ENCODE results near the gene PRKACA.
A peak's percentile ranks its signal among the peaks of the same experiment; 100 is the strongest.

PRKACA gene

GRCh38 chr19:14097532-14098151 lies 19.9 kb downstream of the PRKACA start:
- TF ChIP-seq, protein P1, sequence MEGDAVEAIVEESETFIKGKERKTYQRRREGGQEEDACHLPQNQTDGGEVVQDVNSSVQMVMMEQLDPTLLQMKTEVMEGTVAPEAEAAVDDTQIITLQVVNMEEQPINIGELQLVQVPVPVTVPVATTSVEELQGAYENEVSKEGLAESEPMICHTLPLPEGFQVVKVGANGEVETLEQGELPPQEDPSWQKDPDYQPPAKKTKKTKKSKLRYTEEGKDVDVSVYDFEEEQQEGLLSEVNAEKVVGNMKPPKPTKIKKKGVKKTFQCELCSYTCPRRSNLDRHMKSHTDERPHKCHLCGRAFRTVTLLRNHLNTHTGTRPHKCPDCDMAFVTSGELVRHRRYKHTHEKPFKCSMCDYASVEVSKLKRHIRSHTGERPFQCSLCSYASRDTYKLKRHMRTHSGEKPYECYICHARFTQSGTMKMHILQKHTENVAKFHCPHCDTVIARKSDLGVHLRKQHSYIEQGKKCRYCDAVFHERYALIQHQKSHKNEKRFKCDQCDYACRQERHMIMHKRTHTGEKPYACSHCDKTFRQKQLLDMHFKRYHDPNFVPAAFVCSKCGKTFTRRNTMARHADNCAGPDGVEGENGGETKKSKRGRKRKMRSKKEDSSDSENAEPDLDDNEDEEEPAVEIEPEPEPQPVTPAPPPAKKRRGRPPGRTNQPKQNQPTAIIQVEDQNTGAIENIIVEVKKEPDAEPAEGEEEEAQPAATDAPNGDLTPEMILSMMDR (IDR thresholded peaks at IDR 0.05; ENCODE audit: low read depth, low read length) = no peak; the same call in 1 of the 2 replicates
- DNase-seq (ENCODE audit: extremely low read depth, low read depth) = no peak

DNA sequence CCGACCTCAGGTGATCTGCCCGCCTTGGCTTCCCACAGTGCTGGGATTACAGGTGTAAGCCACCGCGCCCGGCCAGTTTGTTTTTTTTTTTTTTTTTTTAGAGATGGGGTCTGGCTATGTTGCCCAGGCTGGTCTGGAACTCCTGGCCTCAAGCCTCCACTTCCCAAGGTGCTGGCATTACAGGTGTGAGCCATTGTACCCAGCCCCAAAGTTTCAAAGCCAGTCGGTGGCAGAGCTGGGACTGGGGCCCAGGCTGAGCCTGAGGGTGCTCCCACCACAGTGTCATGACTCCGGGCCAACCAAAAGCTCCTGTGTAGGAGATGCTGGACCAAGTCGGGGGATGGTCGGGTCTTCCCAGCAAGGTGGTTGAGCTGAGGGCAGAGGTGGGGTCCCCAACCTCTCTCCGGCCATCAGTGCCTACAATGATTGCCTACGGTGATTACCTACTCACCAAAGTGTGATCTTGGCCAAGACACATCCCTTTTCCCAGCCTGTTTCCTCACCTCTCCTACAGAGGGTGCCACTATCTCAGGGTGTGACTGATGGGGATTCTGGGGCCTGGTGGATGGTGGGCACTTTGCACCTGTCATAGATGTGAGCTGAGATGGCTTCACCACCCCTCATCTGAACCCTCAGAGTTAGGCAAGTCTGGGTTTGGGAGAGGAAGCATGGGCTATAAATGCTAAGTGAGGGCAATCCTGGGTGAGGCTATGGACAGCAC lies 21.1 kb downstream of the PRKACA start:
- TF ChIP-seq, protein P1 (IDR thresholded peaks at IDR 0.05; ENCODE audit: low read depth, low read length) = no peak
- DNase-seq (ENCODE audit: extremely low read depth, low read depth) = no peak

- TF ChIP-seq, protein P1 (IDR thresholded peaks at IDR 0.05; ENCODE audit: low read depth, low read length) = no peak
- DNase-seq (ENCODE audit: extremely low read depth, low read depth) = no peak
These were observed 22.7 kb downstream of the PRKACA start for GRCh38 chr19:14094854-14095253.

DNA sequence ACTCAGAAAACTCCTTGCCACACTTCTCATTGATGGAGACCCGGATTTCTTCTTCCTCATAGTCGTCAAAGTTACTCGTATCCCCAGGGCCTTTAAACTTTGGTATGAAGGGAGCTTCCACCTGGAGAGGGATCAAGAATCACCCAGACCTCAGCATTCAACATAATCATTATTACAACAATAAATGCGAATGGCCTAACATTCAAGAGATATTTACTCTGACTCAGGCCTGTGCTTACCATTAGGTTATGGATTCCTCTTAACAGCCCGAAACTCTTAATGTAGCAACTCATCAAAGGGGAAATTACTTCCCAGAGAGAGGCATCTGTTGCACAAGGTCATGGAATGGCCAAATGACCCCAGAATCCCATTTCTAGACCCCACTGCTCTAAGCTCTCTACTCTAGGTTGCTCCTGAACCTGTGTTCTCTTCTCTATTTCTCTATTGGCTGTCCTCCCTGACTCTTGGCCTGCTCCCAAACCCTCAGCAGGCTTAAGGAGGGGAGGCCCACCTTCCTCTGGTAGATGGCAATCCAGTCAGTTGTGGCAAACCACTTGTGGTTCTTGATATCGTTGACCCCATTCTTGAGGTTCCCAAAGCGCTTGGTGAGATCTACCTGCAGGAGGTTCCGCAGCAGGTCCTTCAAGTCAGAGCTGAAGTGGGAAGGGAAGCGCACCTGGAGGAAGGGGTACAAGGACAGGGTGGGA lies 24.3 kb downstream of the PRKACA start:
- DNase-seq (ENCODE audit: extremely low read depth, low read depth) = no peak
- TF ChIP-seq, protein P1 (IDR thresholded peaks at IDR 0.05; ENCODE audit: low read depth, low read length) = no peak

DNA sequence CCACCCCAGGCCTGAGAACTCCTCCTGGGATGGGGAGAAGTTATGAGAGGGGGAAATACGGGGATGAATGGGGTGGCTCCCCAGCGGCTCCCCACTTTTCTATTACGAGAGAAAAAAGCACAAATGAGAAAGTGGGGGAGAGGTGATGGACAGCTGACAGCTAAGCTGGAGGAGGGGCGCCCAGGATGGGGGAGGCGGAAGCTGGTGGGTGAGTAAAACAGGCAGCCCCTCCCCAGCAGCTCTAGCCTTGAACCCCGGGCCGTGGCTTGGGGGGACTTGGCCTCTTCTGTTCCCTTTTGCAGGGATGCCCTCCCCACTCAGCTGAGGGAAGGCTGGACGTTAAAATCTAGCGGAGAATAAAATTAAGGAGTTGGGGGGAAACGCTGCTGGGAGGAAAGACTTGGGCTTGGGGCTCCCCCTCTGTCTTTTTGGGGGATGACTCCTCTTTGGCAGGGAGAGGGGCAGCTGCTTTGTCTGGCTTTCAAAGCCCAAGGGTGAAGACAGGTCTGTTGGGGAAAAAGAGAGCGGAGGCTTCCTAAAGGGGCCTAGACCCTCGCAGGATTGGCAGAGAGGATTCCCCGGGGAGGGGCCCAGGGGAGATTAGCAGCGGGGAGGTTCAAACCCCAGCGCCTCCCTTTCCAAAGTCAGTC lies 25.6 kb downstream of the PRKACA start:
- DNase-seq (ENCODE audit: extremely low read depth, low read depth) = no peak
- TF ChIP-seq, protein P1 (IDR thresholded peaks at IDR 0.05; ENCODE audit: low read depth, low read length) = no peak

- DNase-seq (ENCODE audit: extremely low read depth, low read depth) = no peak
- TF ChIP-seq, protein P1 (IDR thresholded peaks at IDR 0.05; ENCODE audit: low read depth, low read length) = peak; percentile 24
These were observed 26.3 kb downstream of the PRKACA start for GRCh38 chr19:14091081-14091812.
